CD4-positive, alpha-beta T cell (primary cell): ENCODE measurements around the gene RPL15. TPM values are rescaled to one million over a fixed set of nuclear protein-coding genes. Genes with fewer than 3 reads are reported as not detected.
A peak's percentile ranks its signal among the peaks of the same experiment; 100 is the strongest.

Experiments used
- ATAC-seq: fragments of 200-7000 bp; cut with Tn5 transposase; one replicate; pipeline ENCODE4 v1.10.0; 2022; ENCODE audit warnings: mild to moderate bottlenecking; ENCODE audit not compliant: poor library complexity
- CTCF ChIA-PET: fragments of 350-600 bp; sonication (Branson Sonifier 250); formaldehyde crosslinking; loops from one replicate; lab custom pipeline; 2021; ENCODE audit warnings: antibody characterized with exemption, inconsistent platforms; lab: Charles Lee
- POLR2A ChIA-PET: fragments of 350-600 bp; sonication (Branson Sonifier 250); formaldehyde crosslinking; loops from one replicate; lab custom pipeline; 2021; ENCODE audit warnings: antibody characterized with exemption, inconsistent platforms; lab: Charles Lee
- DNase-seq, 14 experiments: peaks; one replicate each; pipeline ENCODE4 v3.0.0-alpha.2; 2013 to 2020; ENCODE audit warnings: mixed read lengths in 2 of 14
- H3K27ac ChIP-seq, 2 donors: one replicate each; pipeline versions ENCODE4 v1.5.1 to v1.7.0; 2013; ENCODE audit warnings: low read length in 2 of 2, low read depth in 1 of 2, mild to moderate bottlenecking in 1 of 2
- H3K27me3 ChIP-seq, 2 experiments: 1 replicate in 1 of 2; 2 replicates in 1 of 2; pipeline versions ENCODE4 v1.6.1 to v1.7.0; 2013; ENCODE audit warnings: low read length in 2 of 2, control low read depth in 1 of 2, mild to moderate bottlenecking in 1 of 2, moderate library complexity in 1 of 2; ENCODE audit not compliant: insufficient read depth in 2 of 2, control insufficient read depth in 1 of 2
- H3K36me3 ChIP-seq: one replicate; pipeline ENCODE4 v1.6.1; 2013; ENCODE audit warnings: low read length, control low read depth; ENCODE audit not compliant: insufficient read depth
- H3K4me1 ChIP-seq: one replicate; pipeline ENCODE4 v1.6.1; 2013; ENCODE audit warnings: low read length, control low read depth; ENCODE audit not compliant: insufficient read depth
- H3K4me3 ChIP-seq: one replicate; pipeline ENCODE4 v1.5.1; 2013; ENCODE audit warnings: mild to moderate bottlenecking, low read length, moderate library complexity
- H3K9me3 ChIP-seq, 2 experiments: 1 replicate in 1 of 2; 2 replicates in 1 of 2; pipeline versions ENCODE4 v1.6.1 to v1.7.0; 2013; ENCODE audit warnings: low read length in 2 of 2, mild to moderate bottlenecking in 2 of 2, control low read depth in 1 of 2, moderate library complexity in 1 of 2; ENCODE audit not compliant: control insufficient read depth in 1 of 2, insufficient read depth in 1 of 2
- H3K27ac Mint-ChIP-seq: one replicate; pipeline ENCODE4 v1.8.0; 2020; ENCODE audit warnings: mixed read lengths
- H3K27me3 Mint-ChIP-seq: one replicate; pipeline ENCODE4 v1.8.0; 2021; ENCODE audit warnings: mixed read lengths
- H3K36me3 Mint-ChIP-seq: one replicate; pipeline ENCODE4 v1.8.0; 2021; ENCODE audit warnings: low read depth, mixed read lengths
- H3K4me1 Mint-ChIP-seq: one replicate; pipeline ENCODE4 v1.8.0; 2021; ENCODE audit warnings: low read depth, mixed read lengths
- H3K4me3 Mint-ChIP-seq: one replicate; pipeline ENCODE4 v1.8.0; 2020; ENCODE audit warnings: mild to moderate bottlenecking, mixed read lengths
- H3K9me3 Mint-ChIP-seq: one replicate; pipeline ENCODE4 v1.8.0; 2020; ENCODE audit warnings: mixed read lengths
- CTCF ChIP-seq: fragments of 200-600 bp; IDR thresholded peaks from one replicate; pipeline ENCODE4 v1.8.0; 2022; ENCODE audit warnings: antibody characterized with exemption, mild to moderate bottlenecking
- intact Hi-C, 2 experiments: fragments of 100-400 bp; cut with DNase I in 1 of 2; cut with micrococcal nuclease in 1 of 2; formaldehyde crosslinking; loops; one replicate each; pipeline versions ENCODE4 v1.15.1 to v1.9.0; 2023 to 2025; cut with DNase I, micrococcal nuclease
- total RNA-seq, 174 experiments: library from RNA in 2 of 174; stranded (reverse) in 2 of 174; gene quantifications; one replicate each; pipeline ENCODE4 v1.2.3 and lab custom pipeline; 2021 to 2026

The RPL15 gene
- total RNA-seq, 2 experiments from 2014 or later: 2,331 to 2,343 TPM

GRCh38 chr3:23964537-23965235 lies 47.8 kb downstream of the RPL15 start:
- Mint-ChIP-seq H3K4me3 (no peak overlapping the region), H3K36me3 (peaks cover 92% of the 10 kb centered on the region), H3K4me1 (peaks cover 30% of the 10 kb centered on the region), H3K9me3 (no peaks in the 10 kb centered on the region), H3K27me3 (no peaks in the 10 kb centered on the region), H3K27ac (peak overlapping the region; percentile 37)
- peaks cover 89% of the 10 kb centered on the region for H3K36me3 ChIP-seq
- ATAC-seq (no peak), DNase-seq (no peak)
- intact Hi-C loops: no loop called here
- no peaks in the 10 kb centered on the region for H3K4me1 ChIP-seq
- no peaks in the 10 kb centered on the region for H3K27me3 ChIP-seq
- no peaks in the 10 kb centered on the region for H3K9me3 ChIP-seq
- POLR2A ChIA-PET: no interaction called here
- CTCF ChIA-PET: interaction anchor here (0.7 kb wide), 2 partner anchors 52 to 131 kb away, joined by 3 read pairs; no protein-coding TSS in a partner anchor
- H3K4me3 ChIP-seq: no peak overlapping the region
- no peak overlapping the region for H3K27ac ChIP-seq
- no peak for TF ChIP-seq CTCF

GRCh38 chr3:23966328-23966727 lies 49.4 kb downstream of the RPL15 start:
- no peaks in the 10 kb centered on the region for H3K9me3 Mint-ChIP-seq
- no peak for TF ChIP-seq CTCF
- H3K27me3 Mint-ChIP-seq: no peaks in the 10 kb centered on the region
- H3K36me3 ChIP-seq: peaks cover 79% of the 10 kb centered on the region
- H3K27me3 ChIP-seq: no peaks in the 10 kb centered on the region
- peaks cover 83% of the 10 kb centered on the region for H3K36me3 Mint-ChIP-seq
- no peak overlapping the region for H3K4me3 Mint-ChIP-seq
- no peaks in the 10 kb centered on the region for H3K9me3 ChIP-seq
- no peak overlapping the region for H3K27ac ChIP-seq
- ChIA-PET POLR2A (no interaction called here), CTCF (interaction anchor here (1.5 kb wide), 1 partner anchor 78 kb away, joined by 5 read pairs; no protein-coding TSS in a partner anchor)
- peaks cover 24% of the 10 kb centered on the region for H3K4me1 Mint-ChIP-seq
- ATAC-seq: no peak
- H3K27ac Mint-ChIP-seq: no peak overlapping the region
- H3K4me1 ChIP-seq: no peaks in the 10 kb centered on the region
- H3K4me3 ChIP-seq: no peak overlapping the region
- intact Hi-C loops: no loop called here
- DNase-seq: no peak

- Histone ChIP-seq H3K36me3 (peaks cover 77% of the 10 kb centered on the region), H3K27ac (no peak overlapping the region), H3K4me1 (no peaks in the 10 kb centered on the region), H3K4me3 (no peak overlapping the region), H3K9me3 (no peaks in the 10 kb centered on the region), H3K27me3 (no peaks in the 10 kb centered on the region)
- no peak for TF ChIP-seq CTCF
- H3K27ac Mint-ChIP-seq: no peak overlapping the region
- peaks cover 23% of the 10 kb centered on the region for H3K4me1 Mint-ChIP-seq
- ChIA-PET POLR2A (interaction anchor here (1.3 kb wide), 1 partner anchor 52 kb away, joined by 4 read pairs; the partner anchor contains the start of genes NKIRAS1 and RPL15), CTCF (no interaction called here)
- H3K36me3 Mint-ChIP-seq: peaks cover 81% of the 10 kb centered on the region
- no peak for DNase-seq
- ATAC-seq: no peak
- H3K4me3 Mint-ChIP-seq: no peak overlapping the region
- intact Hi-C loops: no loop called here
- H3K9me3 Mint-ChIP-seq: no peaks in the 10 kb centered on the region
- H3K27me3 Mint-ChIP-seq: no peaks in the 10 kb centered on the region
These were observed 51.7 kb downstream of the RPL15 start for GRCh38 chr3:23968463-23969184.
